HG02884 (cell line): Measurements from ENCODE around the gene PPM1H.
A peak's percentile ranks its signal among the peaks of the same experiment; 100 is the strongest.
"Not testable (repeated sequence)": the region's sequence is repeated elsewhere in the genome, so short reads cannot be mapped to it uniquely, and the experiment has no call there.

Experiments
- ATAC-seq: cut with Tn5 transposase; IDR thresholded peaks from one replicate; pipeline ENCODE4 v1.9.1; 2021; ENCODE audit warnings: mild to moderate bottlenecking, moderate library complexity; ENCODE audit not compliant: unreplicated experiment

The PPM1H gene, protein sequence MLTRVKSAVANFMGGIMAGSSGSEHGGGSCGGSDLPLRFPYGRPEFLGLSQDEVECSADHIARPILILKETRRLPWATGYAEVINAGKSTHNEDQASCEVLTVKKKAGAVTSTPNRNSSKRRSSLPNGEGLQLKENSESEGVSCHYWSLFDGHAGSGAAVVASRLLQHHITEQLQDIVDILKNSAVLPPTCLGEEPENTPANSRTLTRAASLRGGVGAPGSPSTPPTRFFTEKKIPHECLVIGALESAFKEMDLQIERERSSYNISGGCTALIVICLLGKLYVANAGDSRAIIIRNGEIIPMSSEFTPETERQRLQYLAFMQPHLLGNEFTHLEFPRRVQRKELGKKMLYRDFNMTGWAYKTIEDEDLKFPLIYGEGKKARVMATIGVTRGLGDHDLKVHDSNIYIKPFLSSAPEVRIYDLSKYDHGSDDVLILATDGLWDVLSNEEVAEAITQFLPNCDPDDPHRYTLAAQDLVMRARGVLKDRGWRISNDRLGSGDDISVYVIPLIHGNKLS

DNA sequence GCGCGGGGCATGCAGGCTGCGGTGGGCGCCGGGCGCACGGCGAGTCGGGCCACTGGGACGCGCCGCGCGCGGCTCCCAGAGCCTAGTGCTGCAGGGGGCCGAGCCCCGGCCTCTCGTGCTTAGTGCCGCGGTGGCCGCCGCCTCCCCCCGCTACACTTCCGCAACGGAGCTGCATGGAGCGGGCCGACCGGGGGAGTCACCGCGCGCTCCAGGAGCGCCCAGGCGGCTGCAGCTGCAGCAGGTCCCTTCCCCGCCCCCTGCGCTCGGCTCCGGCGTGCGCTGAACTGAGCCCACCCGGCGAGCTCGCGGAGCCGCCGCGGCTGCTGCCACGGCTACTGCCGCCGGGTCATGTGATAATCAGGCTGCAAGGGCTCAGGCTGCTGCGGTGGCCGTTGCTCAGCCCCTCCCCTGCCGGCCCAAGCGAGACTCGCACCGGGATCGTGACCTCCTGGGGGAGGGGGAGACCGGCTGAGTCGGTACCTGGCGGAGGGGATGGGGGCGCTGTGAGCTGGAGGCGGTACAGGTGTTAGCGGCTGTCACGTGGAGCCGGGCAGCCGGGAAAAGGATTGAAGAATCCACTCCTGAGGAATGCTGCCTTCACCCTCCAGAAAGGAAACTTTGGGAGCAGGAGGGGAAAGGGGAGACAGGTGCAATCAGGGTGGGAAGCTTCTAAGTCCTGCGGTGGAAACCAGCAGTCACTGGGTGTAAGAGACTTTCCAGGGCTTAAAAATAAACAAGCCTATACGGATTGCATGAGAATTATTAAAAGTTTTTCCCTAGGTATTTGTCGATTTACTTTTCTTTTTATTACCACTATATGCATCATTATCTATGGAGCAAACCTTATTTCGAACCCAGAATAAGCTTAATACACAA is at the start of gene PPM1H:
PPM1H (minus strand) TSS at position 352 of the 876 bp plus-strand sequence. CDS start 414 bp downstream, outside the sequence.
- peak; percentile 73 for ATAC-seq

DNA sequence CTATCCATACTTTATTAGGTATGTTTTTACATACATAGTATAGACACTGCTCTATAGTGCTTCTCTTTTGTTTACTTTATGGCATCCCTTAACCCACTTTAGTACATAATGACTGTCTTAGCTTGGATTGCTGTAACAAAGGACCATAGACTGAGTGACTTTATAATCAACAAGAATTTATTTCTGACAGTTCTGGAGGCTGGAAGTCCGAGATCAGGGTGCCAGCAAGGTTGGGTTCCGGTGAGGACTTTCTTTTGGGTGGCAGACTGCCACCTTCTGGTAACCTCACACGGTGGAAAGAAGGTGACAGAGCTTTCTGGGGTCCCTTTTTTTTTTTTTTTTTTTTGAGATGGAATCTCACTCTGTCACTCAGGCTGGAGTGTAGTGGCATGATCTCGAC is 48.6 kb upstream of the PPM1H start:
- ATAC-seq = no peak

DNA sequence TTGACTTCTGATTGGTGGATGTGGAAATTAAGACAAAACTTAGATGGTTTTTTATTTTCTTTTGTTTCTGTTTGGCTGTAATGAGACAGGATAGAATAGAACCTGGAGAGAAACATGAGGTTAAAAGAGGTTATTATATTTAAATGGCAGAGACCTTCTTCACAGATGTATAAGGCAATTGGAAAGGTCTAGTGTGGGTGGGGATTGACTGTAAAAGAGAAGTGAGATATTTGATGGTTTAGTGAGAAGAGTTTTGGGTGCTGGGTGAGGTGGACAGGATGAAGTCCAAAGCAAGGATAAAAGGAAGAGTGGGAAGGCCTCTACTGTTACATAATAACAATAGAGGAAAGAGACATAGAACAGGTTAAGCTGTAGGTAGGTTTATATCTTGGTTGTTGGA is 43.8 kb upstream of the PPM1H start:
- no peak for ATAC-seq

DNA sequence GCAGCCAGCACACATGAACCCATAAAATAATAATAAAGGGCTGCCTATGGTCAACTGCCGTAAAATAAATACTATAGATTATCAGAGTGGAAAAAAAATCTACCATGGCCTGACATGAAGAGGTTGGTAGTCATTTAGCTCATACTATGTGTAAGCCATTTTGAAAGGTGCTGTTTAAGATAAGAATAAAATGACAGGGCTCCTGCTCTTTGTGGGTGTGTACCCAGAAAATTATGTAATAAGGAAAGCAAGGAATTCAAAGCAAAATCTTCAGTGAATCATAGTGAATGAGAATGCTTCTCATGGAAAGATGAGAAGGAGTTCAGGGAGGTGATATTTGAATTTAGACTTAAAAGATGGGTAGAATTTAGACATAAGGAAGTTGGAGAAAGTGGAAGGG is 42.9 kb upstream of the PPM1H start:
- no peak for ATAC-seq

DNA sequence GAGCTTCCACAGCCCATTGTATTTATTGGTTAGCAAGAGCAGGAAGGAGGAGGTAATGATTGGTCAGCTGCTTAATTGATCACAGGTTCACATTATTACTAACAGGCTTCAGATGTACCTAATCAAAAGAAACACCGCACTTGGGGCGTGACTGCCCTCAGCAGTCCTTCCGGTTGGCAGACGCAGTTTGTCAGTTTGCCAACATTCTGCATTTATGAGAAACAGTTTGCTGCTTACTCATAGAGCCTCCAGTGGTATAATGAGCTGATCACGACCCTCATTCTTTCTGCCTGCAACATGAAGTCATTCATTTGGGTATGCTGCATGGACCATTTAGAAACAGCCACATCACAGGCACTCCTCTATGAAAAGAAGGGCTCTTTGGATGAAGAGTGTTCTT is 42.5 kb upstream of the PPM1H start:
- no peak for ATAC-seq

DNA sequence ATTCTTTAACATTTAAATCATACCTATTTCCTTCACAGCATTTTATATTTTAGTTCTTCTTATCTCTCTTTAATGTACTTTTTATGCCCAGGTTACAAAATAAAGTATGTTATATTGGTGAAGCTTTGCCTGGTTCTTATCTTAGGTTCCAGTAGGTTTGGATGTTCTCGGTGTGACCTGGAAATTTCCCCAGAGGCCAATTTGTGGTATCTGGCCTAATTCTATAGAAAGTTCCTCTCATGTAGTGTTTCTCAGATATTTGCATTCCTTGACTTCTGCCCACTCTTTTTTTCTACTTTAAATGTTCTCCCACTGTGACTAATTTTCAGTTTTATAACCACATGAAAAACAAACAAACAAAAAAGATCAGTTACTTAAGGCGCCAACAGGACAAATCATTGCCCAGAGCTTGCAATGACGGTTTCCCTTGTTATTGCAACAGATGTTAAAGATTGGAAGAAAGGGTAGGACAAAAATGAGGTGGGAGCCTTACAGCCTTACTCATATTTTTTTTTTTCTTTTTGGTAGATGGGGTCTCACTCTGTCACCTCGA is 41.2 kb upstream of the PPM1H start:
- ATAC-seq = no peak

DNA sequence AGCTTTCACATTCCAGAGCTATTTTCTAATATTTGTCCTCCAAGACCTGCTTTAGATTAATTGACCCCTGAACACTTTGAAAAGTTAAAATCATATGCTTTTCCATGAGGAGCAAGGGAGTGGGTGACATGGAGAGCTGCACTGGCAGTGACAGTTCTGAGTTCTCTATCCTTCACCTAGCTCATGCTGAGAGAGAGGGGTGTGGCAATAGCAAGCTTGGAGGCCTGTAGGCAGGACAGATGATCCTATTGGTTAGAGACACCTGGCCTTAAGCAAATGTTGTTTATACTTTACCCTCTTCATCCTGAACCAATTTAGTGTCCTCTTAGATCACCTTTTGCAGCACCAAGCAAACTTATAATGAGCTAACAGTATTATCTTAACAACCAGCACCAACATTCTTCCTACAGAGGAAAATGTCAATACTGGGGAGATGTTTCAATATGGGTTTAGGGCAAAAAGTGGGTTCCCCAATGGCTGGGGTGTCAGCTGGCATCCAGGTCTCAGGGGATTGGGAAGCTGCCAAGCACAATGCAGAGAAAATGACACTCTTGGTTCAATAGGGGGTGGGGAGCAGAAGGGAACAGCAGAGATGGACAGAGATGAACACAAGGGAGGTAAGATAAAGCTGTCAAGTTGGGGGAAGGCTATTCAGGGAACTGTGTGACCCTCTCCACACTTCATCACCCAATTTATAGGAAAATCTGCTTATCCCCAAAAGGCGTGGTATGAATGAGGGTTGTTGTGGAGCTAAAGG is 37.0 kb upstream of the PPM1H start:
- ATAC-seq = no peak

DNA sequence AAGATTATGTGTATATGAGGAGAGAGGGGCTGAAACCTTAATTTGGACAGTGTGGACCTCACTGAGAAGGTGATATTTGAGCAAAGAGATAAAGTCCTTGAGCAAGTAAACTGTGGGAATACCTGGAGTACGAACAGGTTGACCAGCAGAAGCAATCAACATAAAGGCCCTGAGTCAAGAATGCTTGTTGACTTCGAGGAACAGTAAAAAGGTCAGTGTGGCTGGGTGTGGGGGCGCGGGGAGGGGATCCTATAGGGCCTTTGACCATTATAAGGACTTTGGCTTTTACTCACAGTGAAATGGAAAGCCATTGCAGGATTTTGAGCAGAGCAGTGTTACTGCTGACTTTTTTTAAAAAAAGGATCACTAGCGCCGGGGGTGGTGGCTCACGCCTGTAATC is 34.7 kb upstream of the PPM1H start:
- ATAC-seq = no peak

DNA sequence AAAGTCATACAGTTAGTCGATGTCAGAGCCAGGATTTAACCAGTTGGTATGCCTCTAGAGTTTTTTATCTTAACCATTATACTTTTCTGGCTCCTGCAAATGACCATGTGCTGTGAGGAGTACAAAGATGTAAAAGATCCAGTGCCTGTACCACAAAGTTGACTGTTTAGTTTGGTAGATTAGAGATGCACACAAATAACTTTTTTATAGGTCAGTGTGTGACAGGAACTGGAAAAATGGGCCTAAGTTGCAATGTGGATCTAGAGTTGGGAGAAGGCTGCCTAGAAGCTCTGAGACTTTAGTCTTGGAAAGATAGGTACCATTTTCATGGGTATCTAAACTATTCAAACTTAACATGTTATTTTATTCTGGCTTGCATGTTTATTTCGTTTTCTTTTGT is 32.8 kb upstream of the PPM1H start:
- no peak for ATAC-seq

DNA sequence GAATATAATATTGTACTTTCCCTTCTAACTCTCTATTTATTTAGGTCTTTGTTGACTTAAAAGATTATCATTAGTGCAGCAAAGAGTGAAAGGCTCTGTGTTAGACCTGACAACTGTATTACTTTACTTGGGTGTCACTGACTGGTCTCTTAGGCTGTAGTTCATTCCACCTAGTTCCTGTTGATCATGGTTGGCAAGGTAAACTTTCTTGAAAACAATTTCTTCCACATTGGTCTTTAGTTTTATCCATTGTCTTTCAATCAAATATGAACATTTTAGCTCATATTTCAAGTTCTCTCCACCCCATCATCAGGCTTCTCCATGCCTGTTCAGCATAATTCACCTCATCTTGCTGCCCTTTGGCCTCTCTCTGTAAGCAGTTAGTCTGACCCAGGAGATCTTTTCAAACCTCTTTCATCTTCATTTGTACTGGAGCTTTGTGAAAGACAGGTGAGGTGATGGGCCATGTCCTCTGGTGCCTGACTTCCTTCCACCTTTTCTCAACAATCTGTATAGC is 32.1 kb upstream of the PPM1H start:
- no peak for ATAC-seq

DNA sequence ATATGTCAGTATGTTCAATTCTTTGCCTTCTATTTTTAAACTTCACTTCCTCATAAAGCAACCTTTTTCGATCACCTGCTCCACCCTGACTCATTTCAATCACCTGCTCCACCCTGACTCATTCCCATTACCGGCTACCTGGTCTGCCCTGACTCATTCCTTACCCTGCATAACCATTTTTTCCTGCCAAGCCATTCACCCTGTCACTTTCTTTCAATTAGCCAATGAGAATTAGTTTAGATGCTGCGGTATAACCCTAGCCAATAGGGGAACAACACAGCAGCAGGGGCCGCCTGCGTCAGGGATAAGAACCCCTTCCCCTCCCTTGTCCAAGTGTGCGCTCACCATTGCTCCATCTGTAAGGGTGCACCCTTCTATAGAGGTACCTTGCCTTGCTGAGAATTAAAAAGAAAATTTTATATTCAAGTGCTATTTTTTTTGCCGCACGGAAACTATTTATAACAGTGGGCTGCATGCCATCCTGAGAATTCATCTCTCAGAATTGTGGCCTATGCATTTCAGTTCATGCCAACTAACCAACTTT is 31.6 kb upstream of the PPM1H start:
- ATAC-seq = peak; percentile 76

DNA sequence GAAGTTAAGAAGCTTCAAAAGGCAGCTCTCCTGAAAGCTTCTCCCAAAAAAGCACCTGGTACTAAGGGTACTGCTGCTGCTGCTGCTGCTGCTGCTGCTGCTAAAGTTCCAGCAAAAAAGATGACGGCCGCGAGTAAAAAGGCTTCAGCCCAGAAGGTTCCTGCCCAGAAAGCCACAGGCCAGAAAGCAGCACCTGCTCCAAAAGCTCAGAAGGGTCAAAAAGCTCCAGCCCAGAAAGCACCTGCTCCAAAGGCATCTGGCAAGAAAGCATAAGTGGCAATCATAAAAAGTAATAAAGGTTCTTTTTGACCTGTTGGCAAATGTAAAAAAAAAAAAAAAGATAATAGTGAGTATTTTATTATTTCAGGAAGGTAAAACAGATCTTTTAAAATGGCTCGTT is 30.8 kb upstream of the PPM1H start:
- not testable (repeated sequence) for ATAC-seq

DNA sequence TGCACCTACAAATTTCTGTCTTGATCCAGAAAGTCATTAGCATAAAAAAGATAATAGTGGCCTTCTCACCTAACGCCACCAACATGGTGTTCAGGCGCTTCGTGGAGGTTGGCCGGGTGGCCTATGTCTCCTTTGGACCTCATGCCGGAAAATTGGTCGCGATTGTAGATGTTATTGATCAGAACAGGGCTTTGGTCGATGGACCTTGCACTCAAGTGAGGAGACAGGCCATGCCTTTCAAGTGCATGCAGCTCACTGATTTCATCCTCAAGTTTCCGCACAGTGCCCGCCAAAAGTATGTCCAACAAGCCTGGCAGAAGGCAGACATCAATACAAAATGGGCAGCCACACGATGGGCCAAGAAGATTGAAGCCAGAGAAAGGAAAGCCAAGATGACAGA is 30.3 kb upstream of the PPM1H start:
- not testable (repeated sequence) for ATAC-seq

DNA sequence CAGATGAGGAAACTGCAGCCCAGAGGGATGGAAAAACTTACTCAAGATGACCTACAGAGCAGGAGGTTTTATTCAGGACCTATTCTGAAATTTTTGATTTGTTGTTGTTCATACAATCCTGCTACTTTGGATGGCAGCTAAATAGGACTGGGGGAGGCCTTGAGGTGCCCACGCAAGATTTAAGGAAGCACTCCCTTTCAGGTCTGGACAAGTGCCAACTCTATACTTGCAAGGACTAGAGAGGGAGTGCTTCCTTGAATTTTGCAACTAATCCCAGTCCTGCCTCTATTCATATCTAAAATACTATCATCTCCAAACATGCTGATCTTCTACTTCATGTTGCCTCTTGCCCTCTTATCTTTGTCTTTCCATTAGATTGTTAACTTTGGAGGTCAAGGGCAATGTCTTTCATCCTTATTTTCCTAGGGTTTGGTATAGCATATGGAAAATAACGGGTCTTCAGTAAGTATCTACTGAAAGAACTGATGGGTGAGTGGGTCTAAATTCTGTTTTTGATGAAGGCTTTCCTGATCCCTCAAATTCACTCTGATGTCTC is 28.6 kb upstream of the PPM1H start:
- ATAC-seq = no peak

DNA sequence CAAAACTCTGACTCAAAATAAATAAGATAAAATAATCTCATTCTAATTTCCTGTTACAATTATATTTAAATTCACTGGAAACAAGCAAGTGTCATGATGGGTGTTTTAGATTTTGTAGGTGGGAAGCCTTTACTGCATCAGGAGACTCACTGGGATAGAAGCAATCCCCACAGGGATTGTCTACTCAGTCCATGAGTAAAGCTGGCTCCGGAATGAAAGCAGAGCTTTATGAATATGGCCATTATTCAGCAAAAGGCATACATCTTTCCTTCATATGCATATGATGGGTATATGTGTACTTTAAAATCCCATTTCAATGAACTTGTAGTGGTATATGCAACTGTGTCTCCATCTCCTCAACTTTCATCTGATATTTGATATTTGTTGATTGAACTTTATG is 25.4 kb upstream of the PPM1H start:
- ATAC-seq = no peak

DNA sequence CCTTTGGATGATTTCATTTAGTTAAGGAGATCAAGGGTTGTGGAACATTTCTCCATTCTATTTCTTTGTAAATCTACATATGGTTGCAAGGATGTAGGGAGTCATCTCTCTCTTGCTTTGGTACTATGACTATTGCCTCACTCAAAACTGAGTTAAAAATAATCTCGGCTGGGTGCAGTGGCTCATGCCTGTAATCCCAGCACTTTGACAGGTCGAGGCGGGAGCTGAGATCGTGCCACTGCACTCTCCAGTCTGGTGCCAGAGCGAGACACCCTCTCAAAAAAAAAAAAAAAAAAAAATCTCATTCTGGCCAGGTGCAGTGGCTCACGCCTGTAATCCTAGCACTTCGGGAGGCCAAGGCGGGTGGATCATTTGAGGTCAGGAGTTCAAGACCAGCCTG is 24.8 kb upstream of the PPM1H start:
- ATAC-seq = no peak

DNA sequence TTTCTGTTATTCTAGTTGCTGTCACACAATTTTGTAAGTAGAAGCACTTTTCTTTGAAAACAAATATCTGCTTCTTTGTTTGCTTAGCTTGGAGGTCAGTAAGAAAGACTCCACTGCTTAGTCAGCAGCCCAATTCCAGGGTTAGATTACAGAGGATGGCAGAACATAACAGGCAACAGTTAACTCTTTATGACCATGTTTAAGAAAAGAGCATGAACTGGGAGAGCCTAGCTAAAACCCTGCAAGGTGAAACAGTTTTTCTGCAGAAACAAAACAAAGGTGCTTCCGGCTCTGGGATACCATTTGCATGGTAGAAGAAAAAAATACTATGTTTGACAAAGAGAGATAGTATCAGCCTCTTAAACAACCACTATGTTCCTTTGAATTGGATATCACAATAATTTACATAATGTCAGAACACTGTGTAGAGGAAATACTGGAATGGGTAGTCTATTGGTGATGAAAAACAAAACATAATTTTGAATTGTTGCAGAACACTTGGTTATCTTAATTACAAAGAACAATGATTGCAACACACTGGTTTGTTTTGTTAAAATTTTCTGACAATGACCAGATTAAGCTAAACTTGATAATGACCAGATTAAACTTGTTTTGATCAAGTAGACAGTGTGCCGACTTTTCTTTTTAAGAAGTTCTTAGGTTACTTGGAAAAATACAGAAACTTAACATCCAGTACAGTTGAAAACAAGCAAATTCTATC is 22.4 kb upstream of the PPM1H start:
- no peak for ATAC-seq

DNA sequence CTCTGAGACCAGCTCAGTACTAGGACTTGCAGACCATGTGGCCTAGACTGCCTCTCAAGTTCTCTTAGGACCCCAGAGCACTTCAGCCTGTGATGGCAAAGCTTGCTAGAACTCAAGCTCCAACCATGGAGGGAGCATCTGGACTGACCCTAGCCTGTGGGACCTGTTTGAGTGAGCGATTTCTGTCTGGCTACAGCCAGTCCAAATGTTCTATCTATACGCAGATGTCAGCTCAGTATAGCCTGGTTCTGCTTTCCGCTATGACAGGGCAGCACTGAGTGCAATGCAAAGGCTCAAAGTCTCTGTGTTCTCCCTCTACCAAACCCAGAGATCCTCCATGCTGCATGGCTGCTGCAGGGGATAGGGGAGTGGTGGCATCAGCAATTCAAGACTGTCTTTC is 20.7 kb upstream of the PPM1H start:
- no peak for ATAC-seq

DNA sequence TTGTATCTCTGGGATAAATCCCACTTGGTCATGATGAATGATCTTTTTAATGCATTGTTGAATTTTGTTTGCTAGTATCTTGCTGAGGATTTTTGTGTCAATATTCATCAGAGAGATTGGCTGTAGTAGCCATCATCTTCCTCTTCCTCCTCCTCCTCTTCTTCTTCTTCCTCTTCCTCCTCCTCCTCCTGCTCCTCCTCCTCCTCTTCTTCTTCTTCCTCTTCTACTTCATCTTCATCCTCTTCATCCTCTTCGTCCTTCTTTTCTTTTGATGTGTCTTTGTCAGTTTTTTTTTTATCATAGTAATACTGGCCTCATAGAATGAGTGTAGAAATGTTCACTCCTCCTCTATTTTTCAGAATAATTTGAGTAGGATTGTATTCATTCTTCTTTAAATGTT is 15.4 kb upstream of the PPM1H start:
- no peak for ATAC-seq
